SK-N-SH (cell line): ENCODE data around the gene CHD9. TPM values are rescaled to one million over a fixed set of nuclear protein-coding genes. Genes with fewer than 3 reads are reported as not detected.

Experiments used
- CTCF ChIA-PET: fragments of 300-600, 350-600 bp; formaldehyde crosslinking; extraction: SDS; loops from one replicate; lab custom pipeline; 2021; lab: Yijun Ruan, JAX
- POLR2A ChIA-PET: fragments of 350-600 bp; sonication (Branson Sonifier 250); formaldehyde crosslinking; extraction: SDS; loops from one replicate; lab custom pipeline; 2020; ENCODE audit warnings: antibody characterized with exemption, inconsistent platforms; lab: Yijun Ruan, JAX
- DNase-seq: peaks from one replicate; pipeline ENCODE4 v3.0.0; 2012
- H2AFZ ChIP-seq: fragments of 200-600 bp; sonication (generic); 2 replicates; pipeline ENCODE4 v1.8.1; 2016; ENCODE audit warnings: antibody characterized with exemption, mild to moderate bottlenecking, low read depth
- H3F3A ChIP-seq: fragments of 200-600 bp; sonication (generic); replicated peaks from 2 replicates; pipeline ENCODE3; 2016; ENCODE audit warnings: antibody characterized with exemption, mild to moderate bottlenecking; ENCODE audit not compliant: insufficient read depth
- H3K27ac ChIP-seq, 2 experiments: fragments of 200-500 bp in 1 of 2; fragments of 200-600 bp in 1 of 2; sonication (Bioruptor generic) in 1 of 2; sonication (generic), shearing (Covaris generic) in 1 of 2; 2 replicates each; pipeline versions ENCODE4 v1.5.1 to v1.6.1; 2014 to 2016; ENCODE audit warnings: low read depth in 2 of 2, inconsistent platforms in 1 of 2, low read length in 1 of 2, mild to moderate bottlenecking in 1 of 2, mixed read lengths in 1 of 2
- H3K27me3 ChIP-seq: fragments of 200-600 bp; sonication (generic), shearing (Covaris generic); 2 replicates; pipeline ENCODE4 v1.6.1; 2016; ENCODE audit warnings: mixed run types; ENCODE audit not compliant: insufficient read depth
- H3K36me3 ChIP-seq, 2 experiments: fragments of 200-500 bp in 1 of 2; fragments of 200-600 bp in 1 of 2; sonication (Bioruptor generic) in 1 of 2; sonication (generic) in 1 of 2; replicated peaks in 1 of 2; 2 replicates each; pipeline versions ENCODE3 to v1.5.1; 2014 to 2016; ENCODE audit warnings: low read length in 1 of 2, mild to moderate bottlenecking in 1 of 2; ENCODE audit not compliant: insufficient read depth in 2 of 2, control insufficient read depth in 1 of 2
- H3K4me1 ChIP-seq, 2 experiments: fragments of 200-500 bp in 1 of 2; fragments of 200-600 bp in 1 of 2; sonication (Bioruptor generic) in 1 of 2; sonication (generic), shearing (Covaris generic) in 1 of 2; 2 replicates each; pipeline versions ENCODE4 v1.5.1 to v1.6.1; 2014 to 2016; ENCODE audit warnings: low read depth in 1 of 2, low read length in 1 of 2, mixed run types in 1 of 2; ENCODE audit not compliant: insufficient read depth in 2 of 2, control insufficient read depth in 1 of 2
- H3K4me2 ChIP-seq: fragments of 200-600 bp; sonication (generic), shearing (Covaris generic); 2 replicates; pipeline ENCODE4 v1.6.1; 2017; ENCODE audit warnings: mixed run types
- H3K4me3 ChIP-seq, 2 experiments: fragments of 200-500 bp in 1 of 2; fragments of 200-600 bp in 1 of 2; sonication (Bioruptor generic) in 1 of 2; sonication (generic), shearing (Covaris generic) in 1 of 2; 2 replicates each; pipeline versions ENCODE4 v1.5.1 to v1.8.1; 2014 to 2016; ENCODE audit warnings: low read depth in 2 of 2, inconsistent platforms in 1 of 2, low read length in 1 of 2, mild to moderate bottlenecking in 1 of 2, mixed read lengths in 1 of 2, moderate library complexity in 1 of 2
- H3K79me2 ChIP-seq: fragments of 200-600 bp; sonication (generic); 2 replicates; pipeline ENCODE4 v1.8.1; 2017; ENCODE audit warnings: mild to moderate bottlenecking; ENCODE audit not compliant: insufficient read depth
- H3K9ac ChIP-seq: fragments of 200-600 bp; sonication (generic); 2 replicates; pipeline ENCODE4 v1.6.1; 2017; ENCODE audit warnings: mixed run types
- H3K9me2 ChIP-seq: fragments of 200-600 bp; sonication (generic); 2 replicates; pipeline ENCODE4 v1.6.1; 2017; ENCODE audit warnings: mixed run types
- H3K9me3 ChIP-seq: fragments of 200-600 bp; sonication (generic); 2 replicates; pipeline ENCODE4 v1.6.1; 2017; ENCODE audit warnings: mixed run types, mild to moderate bottlenecking, moderate library complexity
- H4K20me1 ChIP-seq: fragments of 200-600 bp; sonication (generic); 2 replicates; pipeline ENCODE4 v1.6.1; 2017; ENCODE audit warnings: mild to moderate bottlenecking, mixed run types; ENCODE audit not compliant: insufficient read depth
- CHD2 ChIP-seq: fragments of 150-350 bp; IDR thresholded peaks from 2 replicates; pipeline ENCODE4 v1.6.1; 2018; ENCODE audit warnings: low read length; ENCODE audit not compliant: partially characterized antibody
- CTCF ChIP-seq: fragments of 200-600 bp; sonication (generic); IDR thresholded peaks from 2 replicates; pipeline ENCODE4 v1.6.1; 2017; ENCODE audit warnings: antibody characterized with exemption, mild to moderate bottlenecking, moderate library complexity
- FOSL2 ChIP-seq: IDR thresholded peaks from 2 replicates; pipeline ENCODE4 v1.4.0; 2012; ENCODE audit warnings: low read depth, mild to moderate bottlenecking, moderate library complexity, borderline replicate concordance
- FOXM1 ChIP-seq: IDR thresholded peaks from 2 replicates; pipeline ENCODE4 v1.4.0; 2012; ENCODE audit warnings: low read depth, mild to moderate bottlenecking
- GATA2 ChIP-seq: sonication (generic); formaldehyde crosslinking; IDR thresholded peaks from 2 replicates; pipeline ENCODE4 v1.5.0; 2020; ENCODE audit warnings: mild to moderate bottlenecking, missing genetic modification reagents
- JUND ChIP-seq: IDR thresholded peaks from 2 replicates; pipeline ENCODE4 v1.4.0; 2012
- MAX ChIP-seq: IDR thresholded peaks from 2 replicates; pipeline ENCODE4 v1.4.0; 2012; ENCODE audit warnings: low read depth
- RAD21 ChIP-seq: IDR thresholded peaks from 2 replicates; pipeline ENCODE4 v1.6.1; 2012; ENCODE audit warnings: mild to moderate bottlenecking, low read length
- RCOR1 ChIP-seq: fragments of 150-350 bp; IDR thresholded peaks from 2 replicates; pipeline ENCODE4 v1.6.1; 2017; ENCODE audit warnings: antibody characterized with exemption, low read length
- RFX5 ChIP-seq: IDR thresholded peaks from 2 replicates; pipeline ENCODE4 v1.6.1; 2012; ENCODE audit warnings: mild to moderate bottlenecking, improper control_type of control experiment, low read length
- TAF1 ChIP-seq: IDR thresholded peaks from 2 replicates; pipeline ENCODE4 v1.6.1; 2012; ENCODE audit warnings: low read depth, mild to moderate bottlenecking, low read length, moderate library complexity, borderline replicate concordance
- USF1 ChIP-seq: IDR thresholded peaks from 2 replicates; pipeline ENCODE4 v1.4.0; 2012; ENCODE audit warnings: low read depth, borderline replicate concordance
- USF2 ChIP-seq: fragments of 150-350 bp; IDR thresholded peaks from 2 replicates; pipeline ENCODE4 v1.6.1; 2017; ENCODE audit warnings: antibody characterized with exemption, low read length, low read depth, borderline replicate concordance
- WGBS: methylation state at CpG from one replicate; pipeline ENCODE4 v1.1.6; 2017; ENCODE audit warnings: low lambda C conversion rate; 5-methylcytosine and 5-hydroxymethylcytosine counted together
- polyA plus RNA-seq, 3 experiments: library from polyadenylated mRNA; depleted of rRNA; stranded (reverse); fragments of >200 nt; gene quantifications; 2 replicates each; pipeline ENCODE4 v1.2.3, GENCODE V29; 2012

The CHD9 gene
- polyA plus RNA-seq, 1 of the 3 experiments (the other 2 are of a cell fraction), result 6.2 TPM

GRCh38 chr16:53370827-53371226 is 316.0 kb downstream of the CHD9 start:
- no peaks in the 10 kb centered on the region for H3F3A ChIP-seq
- no peak overlapping the region for H3K4me2 ChIP-seq
- TF ChIP-seq TAF1 (no peak), MAX (no peak), CTCF (no peak), USF1 (no peak), RCOR1 (no peak), FOSL2 (no peak)
- no peaks in the 10 kb centered on the region for H3K36me3 ChIP-seq
- no peak overlapping the region for H3K9ac ChIP-seq
- H4K20me1 ChIP-seq, result no peaks in the 10 kb centered on the region
- H2AFZ ChIP-seq, result no peak overlapping the region
- DNase-seq, result no peak
- peaks cover 0 to 10% of the 10 kb centered on the region in 2 experiments; a peak in 1 of 4 replicates for H3K4me1 ChIP-seq
- no peak overlapping the region for H3K4me3 ChIP-seq
- peaks cover 30% of the 10 kb centered on the region; the same call in 1 of the 2 replicates for H3K27me3 ChIP-seq
- ChIA-PET POLR2A (no interaction called here), CTCF (no interaction called here)
- H3K27ac ChIP-seq, result no peak overlapping the region
- no peaks in the 10 kb centered on the region for H3K9me3 ChIP-seq
- no peaks in the 10 kb centered on the region for H3K9me2 ChIP-seq
- H3K79me2 ChIP-seq, result no peaks in the 10 kb centered on the region

GRCh38 chr16:53372992-53373871 is 318.4 kb downstream of the CHD9 start:
- POLR2A ChIA-PET, result no interaction called here
- peak overlapping the region; percentile 72 for H3K4me2 ChIP-seq
- H3K79me2 ChIP-seq, result no peaks in the 10 kb centered on the region
- no peaks in the 10 kb centered on the region for H3K9me3 ChIP-seq
- no peaks in the 10 kb centered on the region for H4K20me1 ChIP-seq
- H3K9ac ChIP-seq, result no peak overlapping the region
- TF ChIP-seq RFX5, result no peak
- TF ChIP-seq GATA2 (CRISPR knock-in tag), result no peak
- no peak for TF ChIP-seq TAF1
- TF ChIP-seq FOXM1, result no peak
- no peak for TF ChIP-seq MAX
- TF ChIP-seq JUND, result no peak
- no peak for TF ChIP-seq CTCF
- TF ChIP-seq USF1, result no peak
- TF ChIP-seq USF2, result no peak
- no peak for TF ChIP-seq CHD2
- no peak for TF ChIP-seq RAD21
- H3K9me2 ChIP-seq, result no peaks in the 10 kb centered on the region
- DNase-seq, result peak; percentile 53
- H3K4me1 ChIP-seq, result peaks cover 0 to 10% of the 10 kb centered on the region in 2 experiments; a peak in 1 of 4 replicates
- 11% methylated on average over 36 of the region's 56 CpGs for WGBS
- 0 out of 2 replicates have a peak overlapping the region, but pooled peaks have one; percentile 35 for H2AFZ ChIP-seq
- peaks cover 30% of the 10 kb centered on the region; the same call in 1 of the 2 replicates for H3K27me3 ChIP-seq
- CTCF ChIA-PET, result interaction anchor here (0.8 kb wide), 1 partner anchor 145 kb away, joined by 3 read pairs; no protein-coding TSS in a partner anchor
- H3F3A ChIP-seq, result no peaks in the 10 kb centered on the region
- H3K4me3 ChIP-seq, result peak overlapping the region; percentile 47 to 50; a peak in 3 of 4 replicates
- H3K36me3 ChIP-seq, result no peaks in the 10 kb centered on the region
- H3K27ac ChIP-seq, result no peak overlapping the region
